ENCODE results near the gene PMP22.
"Not testable (repeated sequence)": the region's sequence is repeated elsewhere in the genome, so short reads cannot be mapped to it uniquely, and the experiment has no call there.

The PMP22 gene

DNA sequence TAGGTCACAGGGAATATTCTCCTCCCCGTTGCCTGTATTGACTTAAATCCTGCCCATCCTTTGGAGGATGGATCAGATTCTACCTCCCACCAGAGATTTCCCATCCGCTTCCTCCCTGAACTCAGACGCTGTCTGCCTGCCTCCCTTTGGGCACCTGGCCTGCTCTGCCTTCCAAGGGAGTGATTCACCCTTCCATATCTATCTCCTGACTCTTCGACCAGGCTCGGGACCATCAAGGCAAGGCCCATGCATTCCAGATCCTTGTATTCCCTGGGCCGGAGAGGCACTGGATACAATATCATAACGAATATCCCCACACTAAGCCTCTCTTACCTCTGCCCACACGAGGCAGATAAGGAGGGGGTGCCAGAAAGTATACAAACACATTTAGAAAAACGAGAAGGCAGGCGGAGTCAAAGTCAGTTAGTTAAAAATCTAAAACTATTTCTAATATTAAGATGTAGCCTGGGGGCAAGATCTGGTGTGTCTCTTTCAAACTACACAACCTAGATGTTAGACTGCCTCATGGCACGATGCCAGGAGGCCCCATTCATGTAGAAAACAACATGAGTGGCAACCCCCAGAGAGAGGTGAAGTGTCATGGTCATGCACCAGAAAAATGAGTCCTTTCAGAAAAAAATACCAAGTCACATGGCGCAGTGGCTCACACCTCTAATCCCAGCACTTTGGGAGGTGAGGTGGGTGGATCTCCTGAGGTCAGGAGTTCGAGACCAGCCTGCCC, 9.2 kb downstream of the PMP22 start:
- DNase-seq (ENCODE audit: low read depth), result no peak

DNA sequence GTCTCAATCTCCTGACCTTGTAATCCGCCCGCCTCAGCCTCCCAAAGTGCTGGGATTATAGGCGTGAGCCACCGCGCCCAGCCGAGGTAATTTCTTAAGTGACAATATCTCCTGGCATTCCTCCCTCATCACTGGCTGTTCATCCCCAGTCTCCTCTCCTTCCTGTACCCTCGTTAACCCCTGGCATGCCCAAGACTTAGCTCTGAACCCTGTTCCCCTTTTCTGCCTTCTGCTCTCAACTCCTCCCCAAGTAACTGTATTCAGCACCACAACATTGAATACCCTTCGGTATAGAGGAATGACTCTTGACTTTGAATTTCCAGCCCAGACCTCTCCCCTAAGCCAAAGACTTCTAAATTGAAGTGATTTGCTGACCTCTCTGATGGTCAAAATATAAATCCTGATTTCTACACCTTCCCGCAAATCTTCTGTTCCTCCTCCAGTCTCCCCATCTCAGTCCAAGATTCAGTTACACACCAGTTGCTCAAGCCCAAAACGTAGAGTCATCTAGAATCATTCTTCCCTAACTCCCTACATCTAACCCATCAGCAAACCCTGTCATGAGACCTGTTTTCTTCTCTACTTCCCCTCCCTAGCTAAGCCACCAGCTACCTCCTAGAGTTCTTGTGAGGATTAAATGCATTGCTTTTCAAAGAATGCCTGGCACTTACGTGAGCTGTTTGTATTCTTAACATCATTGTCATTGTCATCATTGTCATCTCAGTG, 14.8 kb downstream of the PMP22 start:
- DNase-seq (ENCODE audit: low read depth), result no peak

DNA sequence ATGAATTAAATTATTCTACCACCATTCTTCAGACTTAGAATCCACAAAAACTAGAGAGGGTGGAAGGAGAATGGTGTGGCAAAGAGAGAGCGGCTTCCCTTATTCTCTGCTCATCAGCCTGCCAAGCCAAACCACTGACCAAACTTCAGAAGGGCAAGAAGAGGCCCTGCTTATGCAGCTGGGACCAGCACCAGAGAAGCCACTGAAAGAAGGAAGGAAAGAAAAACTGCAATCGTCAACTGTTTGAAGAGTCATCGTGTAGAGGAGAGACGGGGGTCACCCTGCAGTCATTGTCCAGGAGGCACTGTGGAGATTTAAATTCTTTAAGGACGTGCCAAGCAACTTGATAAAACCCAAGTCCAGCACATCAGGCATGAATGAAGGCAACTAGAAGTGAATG, 15.6 kb downstream of the PMP22 start:
- DNase-seq (ENCODE audit: low read depth), result no peak

- no peak for DNase-seq (ENCODE audit: low read depth)
Observed at GRCh38 chr17:15247891-15248529, 17.1 kb downstream of the PMP22 start.

DNA sequence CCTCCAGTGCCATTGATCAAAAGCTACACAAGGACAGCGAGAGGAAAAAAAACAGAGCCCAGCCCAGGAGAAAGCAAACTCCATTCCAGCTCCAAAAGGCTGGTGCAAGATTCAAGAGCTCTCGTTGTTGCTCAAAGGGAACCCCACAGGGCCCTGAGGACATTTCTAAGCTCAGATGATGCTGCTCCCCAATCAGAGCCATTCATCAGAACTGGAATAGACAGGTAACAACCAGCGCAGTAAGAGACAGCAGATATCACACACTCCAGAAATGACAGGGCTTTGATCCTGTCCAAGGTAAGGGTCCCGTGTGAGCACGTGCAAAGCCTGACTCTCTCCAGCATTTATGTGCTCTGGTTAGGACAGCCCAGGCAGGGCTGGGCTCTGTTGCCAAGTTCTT, 20.1 kb downstream of the PMP22 start:
- DNase-seq (ENCODE audit: low read depth), result no peak

DNA sequence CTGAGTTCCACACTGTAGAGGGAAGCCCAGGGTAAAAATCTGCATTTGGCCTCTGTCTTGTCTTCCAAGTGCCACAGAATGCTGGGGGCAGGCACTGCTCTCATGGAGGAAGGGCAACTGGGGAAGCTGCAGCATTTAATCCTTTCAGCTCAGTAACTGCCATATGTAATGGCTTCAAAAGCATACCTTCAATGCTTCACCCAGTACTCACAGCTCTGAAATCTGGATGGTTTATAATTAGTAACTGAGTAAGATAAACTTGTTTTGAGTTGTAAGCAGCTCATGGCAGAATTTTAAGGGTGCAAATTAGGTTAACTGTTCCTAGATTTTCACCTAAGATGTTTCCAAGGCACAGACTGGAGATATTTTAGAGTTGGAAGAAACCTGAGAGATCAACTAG, 24.5 kb downstream of the PMP22 start:
- no peak for DNase-seq (ENCODE audit: low read depth)

GRCh38 chr17:15239491-15239890, 25.6 kb downstream of the PMP22 start:
- no peak for DNase-seq (ENCODE audit: low read depth)

- DNase-seq (ENCODE audit: low read depth), result no peak
Observed at GRCh38 chr17:15238676-15239422, 26.3 kb downstream of the PMP22 start.

DNA sequence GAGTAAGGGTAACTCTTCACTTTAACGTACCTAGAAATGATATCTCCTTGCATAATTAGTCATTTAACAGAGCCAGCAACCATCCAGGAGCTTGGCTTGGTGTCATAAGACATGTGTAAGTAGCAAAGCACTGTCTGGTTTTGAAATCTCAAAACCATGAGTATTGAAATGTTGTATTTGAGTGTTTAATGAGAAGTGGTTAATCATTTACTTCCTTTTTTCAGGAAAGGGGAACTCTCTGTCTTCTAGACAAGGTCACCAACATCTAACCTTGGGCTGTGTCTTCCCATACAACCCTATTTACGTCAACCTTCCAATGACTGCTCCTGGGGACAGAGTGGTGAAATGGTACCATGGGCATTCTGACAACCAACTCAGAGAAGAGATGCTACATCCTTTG, 27.1 kb downstream of the PMP22 start:
- DNase-seq (ENCODE audit: low read depth), result no peak

DNA sequence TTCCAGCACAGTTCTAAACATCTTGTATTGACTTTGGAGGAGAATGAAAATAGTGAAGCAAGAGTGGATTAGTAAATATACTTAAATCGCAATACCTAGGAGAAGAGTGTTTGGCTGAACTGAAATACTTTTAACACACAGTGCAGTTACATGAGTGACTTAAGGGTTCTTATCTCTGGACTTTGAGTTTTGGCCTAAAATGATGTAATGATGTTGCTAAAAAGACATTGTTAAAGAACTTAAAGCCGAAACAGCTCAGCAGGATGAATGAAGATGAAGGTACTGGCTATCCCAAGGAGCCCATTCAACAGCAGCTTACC, 28.1 kb downstream of the PMP22 start:
- no peak for DNase-seq (ENCODE audit: low read depth)

GRCh38 chr17:15236281-15237105, 28.6 kb downstream of the PMP22 start:
- no peak for DNase-seq (ENCODE audit: low read depth)

DNA sequence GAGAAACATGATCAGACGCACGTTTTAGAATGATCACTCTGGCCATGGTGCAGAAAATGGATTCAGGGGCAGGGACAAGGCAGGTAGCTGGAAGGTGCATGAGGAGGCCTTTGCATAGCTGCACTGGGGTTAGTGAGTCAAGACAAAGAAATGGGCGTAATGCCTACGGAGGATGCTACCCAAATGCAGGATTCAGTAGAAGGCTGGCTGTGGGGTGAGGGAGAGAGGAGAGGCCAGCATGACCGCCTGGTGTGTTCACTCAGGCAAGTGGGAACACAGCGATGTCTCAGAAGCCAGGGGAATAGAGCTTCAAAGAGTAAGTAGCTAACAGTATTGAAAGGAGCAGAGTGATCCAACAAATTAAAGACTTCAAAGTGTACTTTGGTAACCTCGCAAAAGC, 31.2 kb downstream of the PMP22 start:
- DNase-seq (ENCODE audit: low read depth), result no peak

- DNase-seq (ENCODE audit: low read depth), result no peak
Observed at GRCh38 chr17:15233022-15233805, 31.9 kb downstream of the PMP22 start.

DNA sequence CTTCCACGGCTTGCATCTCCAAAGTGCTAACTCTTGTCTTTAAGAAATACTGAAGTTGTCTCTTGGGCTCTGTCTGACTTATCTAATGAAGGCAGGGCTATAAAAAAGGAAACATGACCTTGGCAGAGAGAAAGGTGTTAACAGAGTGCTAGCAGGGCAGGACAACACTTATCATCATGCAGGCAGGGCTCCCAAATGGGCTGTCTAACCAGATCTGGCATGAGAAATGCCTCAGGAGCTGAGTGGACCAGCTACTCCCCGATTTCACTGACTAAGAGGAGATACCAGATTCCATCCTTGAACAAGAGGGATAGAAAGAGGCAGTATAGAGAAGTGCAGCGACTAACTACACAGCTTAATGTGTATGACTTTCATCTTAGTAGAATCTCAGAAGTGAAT, 32.6 kb downstream of the PMP22 start:
- DNase-seq (ENCODE audit: low read depth), result no peak

GRCh38 chr17:15231851-15232516, 33.1 kb downstream of the PMP22 start:
- no peak for DNase-seq (ENCODE audit: low read depth)

GRCh38 chr17:15230866-15231265, 34.3 kb downstream of the PMP22 start:
- DNase-seq (ENCODE audit: low read depth), result no peak

GRCh38 chr17:15221827-15222226, 43.3 kb downstream of the PMP22 start:
- DNase-seq (ENCODE audit: low read depth), result not testable (repeated sequence)

GRCh38 chr17:15220785-15221184, 44.3 kb downstream of the PMP22 start:
- DNase-seq (ENCODE audit: low read depth), result no peak

- no peak for DNase-seq (ENCODE audit: low read depth)
Observed at GRCh38 chr17:15216481-15216880, 48.6 kb downstream of the PMP22 start.

- DNase-seq (ENCODE audit: low read depth), result no peak
Observed at GRCh38 chr17:15213381-15214087, 51.6 kb downstream of the PMP22 start.

Data from stimulated activated CD8-positive, alpha-beta memory T cell treated with anti-CD3 and anti-CD28 coated beads, Interleukin-15, amount 100 ng/mL, for 1 hour (primary cell).